Fibroblast of skin of right biceps (primary cell): ENCODE measurements around the gene CCDC146.

Experiments used
- DNase-seq: peaks from one replicate; pipeline ENCODE4 v3.0.0-alpha.2; 2013

Gene CCDC146

DNA sequence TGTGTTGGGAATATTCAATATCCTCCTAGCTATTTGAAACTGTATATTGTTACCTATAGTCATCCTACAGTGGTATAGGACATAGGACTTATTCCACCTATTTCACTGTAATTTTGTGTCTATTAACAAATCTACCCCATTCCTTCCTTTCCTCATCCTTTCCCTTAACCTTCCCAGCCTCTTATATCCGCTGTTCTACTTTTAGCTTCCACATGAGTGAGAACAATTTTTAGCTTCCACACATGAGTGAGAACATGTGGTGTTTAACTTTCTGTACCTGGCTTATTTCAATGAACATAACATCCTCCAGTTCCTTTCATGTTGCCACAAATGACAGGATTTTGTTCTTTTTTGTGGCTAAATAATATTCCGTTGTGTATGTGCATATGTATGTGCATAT lies 173.1 kb downstream of the CCDC146 start:
- no peak for DNase-seq

DNA sequence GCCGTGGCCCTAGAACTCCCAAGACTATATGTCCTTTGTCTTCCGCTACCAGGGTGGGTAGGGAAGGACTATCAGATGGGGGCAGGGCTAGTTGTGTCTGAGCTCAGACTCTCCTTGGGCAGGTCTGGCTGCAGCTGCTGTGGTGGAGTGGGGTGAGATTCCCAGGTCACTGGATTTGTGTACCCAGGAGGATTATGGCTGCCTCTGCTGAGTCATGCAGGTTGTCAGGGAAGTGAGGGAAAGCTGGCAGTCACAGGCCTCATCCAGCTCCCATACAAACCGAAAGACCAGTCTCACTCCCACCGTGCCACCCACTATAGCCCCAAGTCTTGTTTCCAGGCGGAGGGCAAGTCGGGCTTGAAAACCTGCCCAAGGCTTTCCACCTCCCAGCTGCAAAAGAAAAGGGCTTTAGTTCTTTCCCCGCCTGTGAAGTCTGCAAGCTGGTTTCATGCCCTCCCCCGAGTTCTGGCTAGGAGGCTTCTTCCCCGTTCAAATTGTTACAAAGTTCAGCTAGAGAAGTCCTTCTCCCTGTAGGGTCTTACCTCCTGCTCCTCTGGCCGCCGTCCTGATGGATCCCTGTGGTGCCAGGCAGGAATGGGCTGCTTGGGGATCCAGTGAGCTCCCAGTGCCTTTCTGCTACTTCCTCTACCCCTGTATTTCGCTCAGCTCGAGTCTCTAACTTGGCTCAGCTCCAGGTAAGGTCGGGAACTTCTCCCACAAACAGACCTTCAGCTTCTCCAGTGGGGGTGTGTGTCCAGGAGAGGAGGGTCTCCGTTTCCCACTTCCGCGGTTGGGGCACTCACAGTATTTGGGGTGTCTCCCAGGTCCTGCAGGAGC lies 184.0 kb downstream of the CCDC146 start:
- DNase-seq: no peak

- no peak for DNase-seq
These were observed 186.4 kb downstream of the CCDC146 start for GRCh38 chr7:77308792-77309191.

DNA sequence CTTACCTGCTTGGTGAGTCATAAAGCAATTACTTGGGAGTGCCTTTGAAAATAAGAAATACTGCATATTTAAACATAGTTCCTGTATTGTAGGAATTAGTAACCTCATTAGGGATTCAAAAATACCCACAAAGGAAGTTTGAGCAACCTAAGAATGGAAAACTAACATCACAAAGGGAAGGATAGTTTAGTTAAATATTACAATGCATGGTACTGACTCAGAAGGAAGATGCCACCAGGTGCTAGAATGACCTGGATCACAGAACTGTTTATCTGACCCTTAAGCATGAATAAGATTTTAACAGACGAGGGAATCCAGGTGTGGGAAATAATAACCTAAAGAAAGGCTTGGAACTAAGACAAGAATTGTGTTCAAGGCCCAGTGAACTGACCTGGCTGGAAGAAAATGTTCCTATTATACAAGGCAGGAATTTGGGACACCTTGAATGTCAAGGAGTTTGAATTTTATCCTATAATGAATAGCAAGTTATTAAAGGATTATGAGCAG lies 187.4 kb downstream of the CCDC146 start:
- DNase-seq: no peak

GRCh38 chr7:77310982-77311381 lies 188.6 kb downstream of the CCDC146 start:
- no peak for DNase-seq

GRCh38 chr7:77313085-77313484 lies 190.7 kb downstream of the CCDC146 start:
- DNase-seq: no peak

- DNase-seq: no peak
These were observed 191.6 kb downstream of the CCDC146 start for GRCh38 chr7:77313876-77314480.

DNA sequence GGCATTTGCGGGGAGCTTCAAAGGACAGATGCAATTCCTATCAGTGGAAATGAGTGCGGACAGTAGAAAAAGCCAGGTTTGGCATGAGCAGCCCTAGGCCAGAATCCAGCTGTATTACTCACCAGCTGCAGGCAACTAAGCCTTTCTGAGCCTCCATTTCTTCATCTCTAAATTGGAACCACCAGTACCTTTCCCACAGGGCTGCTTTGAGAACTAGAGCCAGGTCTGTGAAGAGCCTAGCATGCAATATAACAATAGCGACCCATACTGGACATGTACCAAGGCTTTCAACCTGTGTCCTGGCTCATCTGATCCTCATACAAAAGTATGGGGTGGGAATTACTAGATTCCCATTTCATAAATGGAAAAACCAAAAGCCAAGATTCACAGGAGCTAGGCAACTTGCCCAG lies 192.8 kb downstream of the CCDC146 start:
- DNase-seq: no peak

GRCh38 chr7:77316219-77316978 lies 194.0 kb downstream of the CCDC146 start:
- DNase-seq: no peak

GRCh38 chr7:77318019-77318418 lies 195.6 kb downstream of the CCDC146 start:
- no peak for DNase-seq

DNA sequence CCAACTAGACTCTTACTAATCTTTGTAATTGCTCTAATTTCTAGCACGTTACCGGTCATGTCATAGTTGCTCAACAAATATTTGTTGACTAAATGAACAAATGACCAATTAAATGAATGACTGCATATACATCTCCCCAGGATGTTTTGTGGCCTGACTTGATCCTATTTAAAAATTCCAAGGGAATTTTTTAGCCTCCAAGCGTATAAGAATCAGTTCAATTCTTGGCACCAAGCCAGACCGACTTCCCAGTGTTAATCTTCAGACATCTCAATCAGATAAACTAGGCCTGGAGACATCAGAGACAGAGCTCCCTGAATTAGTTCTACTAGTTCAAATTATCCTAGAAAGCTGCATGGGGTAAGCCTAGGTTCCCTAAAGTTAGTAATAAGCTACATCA lies 197.7 kb downstream of the CCDC146 start:
- peak; percentile 26 for DNase-seq

- no peak for DNase-seq
These were observed 198.3 kb downstream of the CCDC146 start for GRCh38 chr7:77320714-77321113.

DNA sequence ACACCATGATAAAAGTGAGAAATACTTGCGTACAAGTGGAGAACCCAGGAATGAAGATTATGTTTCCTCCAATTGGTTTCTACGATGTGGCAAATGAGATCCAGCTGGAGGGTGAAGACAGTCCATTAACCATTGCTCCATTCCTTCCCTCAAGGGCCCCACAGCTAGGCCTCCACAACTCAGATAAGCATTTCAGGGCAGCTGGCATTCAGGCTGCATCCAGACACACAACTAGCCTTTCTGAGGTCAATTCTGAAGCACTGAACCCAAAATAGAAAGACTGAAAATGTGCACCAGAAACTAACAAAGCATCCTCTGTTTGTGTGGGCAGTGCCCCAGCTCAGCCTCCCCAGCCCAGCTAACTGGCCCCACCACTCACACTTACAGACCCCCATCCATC lies 198.9 kb downstream of the CCDC146 start:
- no peak for DNase-seq

DNA sequence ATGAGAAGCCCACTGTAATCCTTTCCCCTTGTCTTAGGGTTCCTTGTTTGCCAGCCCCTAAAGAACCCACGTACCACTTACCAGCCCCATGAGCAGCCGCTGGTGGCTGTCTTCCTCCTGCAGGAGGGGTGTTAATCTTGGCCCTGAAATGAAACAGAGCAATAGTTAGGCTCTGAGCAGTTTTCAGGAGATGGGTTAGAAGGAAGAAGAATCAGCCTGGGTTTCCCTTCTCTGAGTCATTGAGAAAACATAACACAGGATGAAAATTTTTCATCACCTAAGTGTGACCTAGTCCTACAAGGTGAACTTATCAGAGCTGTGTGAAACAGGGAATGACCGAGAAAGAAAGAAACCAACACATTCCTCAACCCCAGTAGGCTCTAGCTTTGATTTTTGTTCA lies 203.7 kb downstream of the CCDC146 start:
- DNase-seq: peak; percentile 29

DNA sequence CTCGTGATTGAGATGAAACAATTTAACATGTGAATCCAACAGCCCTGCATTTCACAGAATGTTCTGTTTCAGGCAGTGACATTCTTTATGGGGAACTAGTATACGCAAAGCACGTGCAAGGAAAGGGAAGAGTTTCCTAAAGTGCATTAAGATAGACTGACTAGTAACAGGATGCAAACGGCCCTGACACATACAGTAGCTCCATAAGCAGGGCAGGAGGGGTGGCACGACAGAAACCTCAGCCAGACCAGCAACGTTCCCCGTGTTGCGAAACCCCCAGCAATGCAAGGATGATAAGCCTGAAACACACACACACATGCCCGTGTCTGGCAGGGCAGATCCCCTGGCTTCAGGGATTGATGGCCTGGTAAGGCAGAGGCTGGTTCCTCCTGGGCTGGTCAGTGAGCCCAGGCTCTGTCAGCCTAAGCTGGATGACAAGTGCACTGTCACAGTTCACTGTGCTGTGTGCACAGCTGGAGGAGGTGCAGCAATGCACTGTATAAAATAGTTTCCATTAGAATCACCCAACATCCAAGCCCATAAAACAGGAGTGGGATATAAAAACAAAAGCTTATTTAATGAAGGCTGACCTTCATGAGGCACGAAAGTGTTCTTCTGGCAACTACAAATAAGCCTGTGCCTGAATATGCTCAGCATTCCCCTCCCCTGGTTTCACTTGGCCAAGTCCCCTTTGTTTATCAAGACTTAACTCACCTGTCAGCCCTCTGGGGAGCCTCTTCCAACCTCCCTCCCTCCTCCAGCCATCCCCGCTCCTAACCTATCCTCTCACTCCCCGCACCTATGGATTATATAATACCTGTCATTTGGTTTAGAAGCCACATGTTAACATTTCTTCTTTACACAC lies 204.9 kb downstream of the CCDC146 start:
- peak; percentile 72 for DNase-seq

GRCh38 chr7:77327932-77328628 lies 205.7 kb downstream of the CCDC146 start:
- DNase-seq: no peak

DNA sequence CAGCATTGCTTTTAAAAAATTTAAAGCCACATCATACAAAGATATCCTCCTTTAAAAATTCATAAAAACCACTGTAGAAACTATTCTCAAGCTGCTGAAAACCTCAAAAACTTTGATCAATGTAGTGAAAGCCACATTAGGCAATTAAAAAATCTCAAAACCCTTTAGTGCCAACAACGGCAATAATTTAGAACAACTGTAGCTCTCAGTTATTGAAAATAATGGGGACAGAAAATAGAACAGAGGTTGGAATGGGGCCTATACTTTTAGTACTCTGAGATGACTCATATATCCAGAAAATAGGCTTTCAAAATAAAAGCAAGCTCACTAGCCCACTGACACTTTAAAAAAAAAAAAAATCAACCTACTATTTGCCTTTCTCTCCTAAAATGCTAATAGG lies 206.3 kb downstream of the CCDC146 start:
- peak; percentile 44 for DNase-seq

GRCh38 chr7:77329466-77330168 lies 207.2 kb downstream of the CCDC146 start:
- no peak for DNase-seq

GRCh38 chr7:77330169-77330882 lies 207.9 kb downstream of the CCDC146 start:
- DNase-seq: peak; percentile 38

- peak; percentile 77 for DNase-seq
These were observed 209.7 kb downstream of the CCDC146 start for GRCh38 chr7:77331938-77332695.
